Hepatocyte (in vitro differentiated cells): ENCODE measurements around the gene KRTAP10-2. TPM values are rescaled to one million over a fixed set of nuclear protein-coding genes. Genes with fewer than 3 reads are reported as not detected.

Experiments used
- DNase-seq: peaks from one replicate; pipeline ENCODE4 v3.0.0-alpha.2; 2016; ENCODE audit warnings: low spot score
- H2AFZ ChIP-seq: fragments of 200-600 bp; sonication (generic); 2 replicates; pipeline ENCODE4 v1.6.0; 2016; ENCODE audit warnings: antibody characterized with exemption, mild to moderate bottlenecking
- H3K27ac ChIP-seq: fragments of 200-600 bp; sonication (generic); 2 replicates; pipeline ENCODE4 v1.5.1; 2016; ENCODE audit warnings: mild to moderate bottlenecking
- H3K27me3 ChIP-seq: fragments of 200-600 bp; sonication (generic); 2 replicates; pipeline ENCODE4 v1.6.1; 2016
- H3K36me3 ChIP-seq: fragments of 200-600 bp; sonication (generic); replicated peaks from 2 replicates; pipeline ENCODE4 v1.5.1; 2016; ENCODE audit warnings: low read depth; ENCODE audit not compliant: insufficient read depth
- H3K4me1 ChIP-seq: fragments of 200-600 bp; sonication (generic); 2 replicates; pipeline ENCODE4 v1.5.1; 2016; ENCODE audit warnings: mild to moderate bottlenecking, moderate library complexity; ENCODE audit not compliant: insufficient read depth
- H3K4me2 ChIP-seq: fragments of 200-600 bp; sonication (generic); 2 replicates; pipeline ENCODE4 v1.6.0; 2016
- H3K4me3 ChIP-seq: fragments of 200-600 bp; sonication (generic); 2 replicates; pipeline ENCODE4 v1.5.1; 2016; ENCODE audit warnings: mild to moderate bottlenecking
- H3K79me2 ChIP-seq: fragments of 200-600 bp; sonication (generic); 2 replicates; pipeline ENCODE4 v1.6.0; 2017; ENCODE audit warnings: mild to moderate bottlenecking
- H3K9me2 ChIP-seq: fragments of 200-600 bp; sonication (generic); replicated peaks from 2 replicates; pipeline ENCODE4 v1.6.0; 2017; ENCODE audit warnings: mild to moderate bottlenecking; ENCODE audit not compliant: insufficient read depth
- H3K9me3 ChIP-seq: fragments of 200-600 bp; sonication (generic); 2 replicates; pipeline ENCODE4 v1.5.1; 2016; ENCODE audit warnings: low read depth, mild to moderate bottlenecking
- H4K20me1 ChIP-seq: fragments of 200-600 bp; sonication (generic); 2 replicates; pipeline ENCODE4 v1.6.0; 2016; ENCODE audit warnings: mild to moderate bottlenecking; ENCODE audit not compliant: insufficient read depth, poor library complexity, severe bottlenecking
- CTCF ChIP-seq: fragments of 200-600 bp; sonication (generic); IDR thresholded peaks from 2 replicates; pipeline ENCODE4 v1.5.1; 2016; ENCODE audit warnings: antibody characterized with exemption, mild to moderate bottlenecking; ENCODE audit not compliant: poor library complexity
- EZH2 ChIP-seq: fragments of 200-600 bp; sonication (generic); IDR thresholded peaks from 2 replicates; pipeline ENCODE4 v1.6.1; 2016; ENCODE audit warnings: antibody characterized with exemption, mild to moderate bottlenecking, borderline replicate concordance
- EZH2phosphoT487 ChIP-seq: fragments of 200-600 bp; sonication (generic); IDR thresholded peaks from one replicate; pipeline ENCODE4 v1.6.1; 2018; ENCODE audit warnings: antibody characterized with exemption, mild to moderate bottlenecking, low read depth, moderate library complexity; ENCODE audit not compliant: unreplicated experiment, severe bottlenecking
- WGBS: methylation state at CpG from one replicate; pipeline ENCODE4 v1.1.6; 2016; ENCODE audit warnings: low lambda C conversion rate; ENCODE audit errors: missing lambda C conversion rate; 5-methylcytosine and 5-hydroxymethylcytosine counted together
- polyA plus RNA-seq: library from polyadenylated mRNA; unstranded; fragments of >200 nt; fragmentation: Nextera tagmentation; extraction: Ambion mirVana; gene quantifications from 2 replicates; pipeline ENCODE4 v1.2.1, GENCODE V29; 2016
- total RNA-seq: library from RNA; depleted of rRNA; stranded (reverse); fragments of >200 nt; gene quantifications from 2 replicates; pipeline ENCODE4 v1.2.3, GENCODE V29; 2014

Gene KRTAP10-2
- total and polyA plus RNA-seq, 2 experiments from 2014 or later, result not detected

- TF ChIP-seq EZH2phosphoT487, result no peak
- no peak for TF ChIP-seq EZH2
- no peak for TF ChIP-seq CTCF
- no peak overlapping the region for H3K4me2 ChIP-seq
- H3K27me3 ChIP-seq, result no peaks in the 10 kb centered on the region
- H3K36me3 ChIP-seq, result no peaks in the 10 kb centered on the region
- H2AFZ ChIP-seq, result no peak overlapping the region
- H3K4me3 ChIP-seq, result no peak overlapping the region
- H3K79me2 ChIP-seq, result no peaks in the 10 kb centered on the region
- DNase-seq, result no peak
- H3K4me1 ChIP-seq, result peaks cover 3% of the 10 kb centered on the region
- no peaks in the 10 kb centered on the region for H3K9me3 ChIP-seq
- H4K20me1 ChIP-seq, result no peaks in the 10 kb centered on the region
- no peak overlapping the region for H3K27ac ChIP-seq
- WGBS, result 94% methylated on average over 40 of the region's 40 CpGs
- no peaks in the 10 kb centered on the region for H3K9me2 ChIP-seq
Measured at GRCh38 chr21:44571844-44572782, 20.8 kb upstream of the KRTAP10-2 start.

GRCh38 chr21:44571296-44571695, 20.0 kb upstream of the KRTAP10-2 start:
- Histone ChIP-seq H4K20me1 (no peaks in the 10 kb centered on the region), H3K4me2 (no peak overlapping the region), H3K36me3 (no peaks in the 10 kb centered on the region), H3K4me3 (no peak overlapping the region), H3K27me3 (no peaks in the 10 kb centered on the region), H3K9me2 (no peaks in the 10 kb centered on the region), H2AFZ (no peak overlapping the region), H3K9me3 (no peaks in the 10 kb centered on the region), H3K4me1 (peaks cover 3% of the 10 kb centered on the region), H3K79me2 (no peaks in the 10 kb centered on the region), H3K27ac (no peak overlapping the region)
- no peak for DNase-seq
- TF ChIP-seq EZH2phosphoT487 (no peak), CTCF (no peak), EZH2 (no peak)
- 76% methylated on average over 4 of the region's 4 CpGs for WGBS

GRCh38 chr21:44569861-44570517, 18.7 kb upstream of the KRTAP10-2 start:
- Histone ChIP-seq H3K4me3 (no peak overlapping the region), H3K27ac (no peak overlapping the region), H3K79me2 (no peaks in the 10 kb centered on the region), H2AFZ (no peak overlapping the region), H3K36me3 (no peaks in the 10 kb centered on the region), H3K27me3 (no peaks in the 10 kb centered on the region), H3K4me1 (peaks cover 1% of the 10 kb centered on the region), H3K9me2 (no peaks in the 10 kb centered on the region), H3K4me2 (no peak overlapping the region), H3K9me3 (no peaks in the 10 kb centered on the region), H4K20me1 (no peaks in the 10 kb centered on the region)
- no peak for DNase-seq
- WGBS, result 90% methylated on average over 12 of the region's 12 CpGs
- TF ChIP-seq EZH2phosphoT487 (no peak), EZH2 (no peak), CTCF (no peak)
